ENCODE measurements around the gene KRT80.

The KRT80 gene

GRCh38 chr12:52210925-52211650, 19.3 kb upstream of the KRT80 start:
- no peak for DNase-seq (ENCODE audit: low read depth)

- no peak for DNase-seq (ENCODE audit: low read depth)
Observed at GRCh38 chr12:52210186-52210924, 18.5 kb upstream of the KRT80 start.

- DNase-seq (ENCODE audit: low read depth), result no peak
Observed at GRCh38 chr12:52209321-52209720, 17.5 kb upstream of the KRT80 start.

GRCh38 chr12:52208424-52209165, 16.8 kb upstream of the KRT80 start:
- DNase-seq (ENCODE audit: low read depth), result no peak

GRCh38 chr12:52207895-52208294, 16.1 kb upstream of the KRT80 start:
- DNase-seq (ENCODE audit: low read depth), result no peak

GRCh38 chr12:52207106-52207505, 15.3 kb upstream of the KRT80 start:
- no peak for DNase-seq (ENCODE audit: low read depth)

- DNase-seq (ENCODE audit: low read depth), result no peak
Observed at GRCh38 chr12:52206304-52207040, 14.7 kb upstream of the KRT80 start.

- no peak for DNase-seq (ENCODE audit: low read depth)
Observed at GRCh38 chr12:52205612-52206303, 13.9 kb upstream of the KRT80 start.

- no peak for DNase-seq (ENCODE audit: low read depth)
Observed at GRCh38 chr12:52204931-52205505, 13.2 kb upstream of the KRT80 start.

- DNase-seq (ENCODE audit: low read depth), result no peak
Observed at GRCh38 chr12:52204095-52204930, 12.5 kb upstream of the KRT80 start.

GRCh38 chr12:52203079-52203921, 11.5 kb upstream of the KRT80 start:
- no peak for DNase-seq (ENCODE audit: low read depth)

GRCh38 chr12:52202361-52203078, 10.7 kb upstream of the KRT80 start:
- no peak for DNase-seq (ENCODE audit: low read depth)

GRCh38 chr12:52201451-52201839, 9.6 kb upstream of the KRT80 start:
- no peak for DNase-seq (ENCODE audit: low read depth)

GRCh38 chr12:52200781-52201450, 9.1 kb upstream of the KRT80 start:
- DNase-seq (ENCODE audit: low read depth), result no peak

GRCh38 chr12:52200086-52200780, 8.4 kb upstream of the KRT80 start:
- no peak for DNase-seq (ENCODE audit: low read depth)

- no peak for DNase-seq (ENCODE audit: low read depth)
Observed at GRCh38 chr12:52199294-52199919, 7.6 kb upstream of the KRT80 start.

All from stimulated activated CD8-positive, alpha-beta memory T cell treated with anti-CD3 and anti-CD28 coated beads, Interleukin-4, amount 100 ng/mL, for 24 hours (primary cell).